Ectodermal cell (in vitro differentiated cells): Measurements from ENCODE around the gene FKBP9.
A peak's percentile ranks its signal among the peaks of the same experiment; 100 is the strongest.
"Not testable (repeated sequence)": the region's sequence is repeated elsewhere in the genome, so short reads cannot be mapped to it uniquely, and the experiment has no call there.

Experiments
- H3K27ac ChIP-seq: 2 replicates; pipeline ENCODE4 v1.7.0; 2013; ENCODE audit warnings: mild to moderate bottlenecking, low read depth, low read length; ENCODE audit not compliant: insufficient read depth, poor library complexity, severe bottlenecking
- H3K27me3 ChIP-seq: 2 replicates; pipeline ENCODE4 v1.7.0; 2013; ENCODE audit warnings: mild to moderate bottlenecking, low read length; ENCODE audit not compliant: insufficient read depth, control insufficient read depth, poor library complexity, severe bottlenecking
- H3K36me3 ChIP-seq: one replicate; pipeline ENCODE4 v1.7.0; 2013; ENCODE audit warnings: low read length; ENCODE audit not compliant: control insufficient read depth, insufficient read depth
- H3K4me1 ChIP-seq: one replicate; pipeline ENCODE4 v1.7.0; 2013; ENCODE audit warnings: low read length; ENCODE audit not compliant: control insufficient read depth, insufficient read depth
- H3K4me3 ChIP-seq: 2 replicates; pipeline ENCODE4 v1.7.0; 2013; ENCODE audit warnings: low read depth, low read length, control low read depth; ENCODE audit not compliant: insufficient read depth
- H3K9me3 ChIP-seq: 2 replicates; pipeline ENCODE4 v1.7.0; 2013; ENCODE audit warnings: mild to moderate bottlenecking, low read length, moderate library complexity; ENCODE audit not compliant: control insufficient read depth
- WGBS, 2 experiments: methylation state at CpG; one replicate each; pipeline ENCODE4 v1.1.7; 2013; ENCODE audit warnings: missing lambda C conversion rate in 2 of 2; 5-methylcytosine and 5-hydroxymethylcytosine counted together

Gene FKBP9

DNA sequence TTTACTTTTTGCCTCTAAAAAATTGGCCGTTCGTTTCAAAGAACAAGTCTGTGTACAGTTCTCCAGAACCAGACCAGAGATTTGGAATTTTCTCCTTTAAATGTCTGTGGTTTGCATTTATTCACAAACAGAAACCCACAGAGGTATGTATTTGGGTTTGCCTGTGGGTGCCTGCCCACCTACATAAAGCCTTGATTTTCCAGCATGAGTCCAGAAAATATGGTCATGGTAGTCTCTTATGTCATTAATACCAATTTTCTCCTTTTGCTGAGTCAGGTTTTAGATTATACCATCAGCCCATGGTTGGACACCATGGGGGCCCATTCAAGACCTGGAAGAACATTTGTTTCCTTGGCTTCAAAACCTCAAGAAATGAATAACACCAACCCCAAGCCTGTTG lies 22.7 kb downstream of the FKBP9 start:
- not testable (repeated sequence) for H3K27me3 ChIP-seq, H3K4me3 ChIP-seq, H3K9me3 ChIP-seq, H3K4me1 ChIP-seq, H3K36me3 ChIP-seq, H3K27ac ChIP-seq
- WGBS, 2 experiments, result no CpG with 5 or more reads among the region's 2 CpGs

- not testable (repeated sequence) for H3K27ac ChIP-seq, H3K36me3 ChIP-seq, H3K27me3 ChIP-seq, H3K4me1 ChIP-seq, H3K9me3 ChIP-seq, H3K4me3 ChIP-seq
- 94 to 100% methylated on average over 5 to 8 of the region's 8 CpGs for WGBS, 2 experiments
Measured at GRCh38 chr7:32988148-32988547, 30.9 kb downstream of the FKBP9 start.

DNA sequence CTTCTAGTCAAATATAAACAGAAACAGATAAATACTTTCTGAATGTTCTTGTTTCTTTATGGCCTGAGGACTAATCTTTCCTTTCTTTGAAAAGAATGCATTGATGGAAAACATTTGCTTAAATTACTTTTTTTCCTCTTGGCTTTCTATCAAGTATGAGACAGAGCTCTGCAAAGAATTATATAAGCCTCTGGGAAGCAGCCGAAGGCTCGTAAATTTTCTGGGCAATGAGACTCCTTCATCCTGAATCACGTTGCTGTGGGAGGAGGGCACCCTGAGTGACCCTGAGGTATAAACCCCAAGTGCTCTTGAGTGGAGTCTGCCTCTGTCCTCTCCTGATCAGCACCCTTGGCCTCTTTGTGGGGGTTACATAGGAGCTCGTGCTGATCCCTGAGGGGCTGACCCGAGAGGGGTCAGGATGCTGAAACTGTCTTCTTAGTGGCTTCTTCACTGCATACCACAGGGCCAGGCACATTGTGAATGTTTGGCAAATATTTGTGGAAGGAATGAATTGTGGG lies 33.9 kb downstream of the FKBP9 start:
- not testable (repeated sequence) for H3K9me3 ChIP-seq, H3K4me1 ChIP-seq, H3K36me3 ChIP-seq, H3K4me3 ChIP-seq, H3K27ac ChIP-seq, H3K27me3 ChIP-seq
- WGBS, 2 experiments, result 74 to 93% methylated on average over 2 to 3 of the region's 5 CpGs

DNA sequence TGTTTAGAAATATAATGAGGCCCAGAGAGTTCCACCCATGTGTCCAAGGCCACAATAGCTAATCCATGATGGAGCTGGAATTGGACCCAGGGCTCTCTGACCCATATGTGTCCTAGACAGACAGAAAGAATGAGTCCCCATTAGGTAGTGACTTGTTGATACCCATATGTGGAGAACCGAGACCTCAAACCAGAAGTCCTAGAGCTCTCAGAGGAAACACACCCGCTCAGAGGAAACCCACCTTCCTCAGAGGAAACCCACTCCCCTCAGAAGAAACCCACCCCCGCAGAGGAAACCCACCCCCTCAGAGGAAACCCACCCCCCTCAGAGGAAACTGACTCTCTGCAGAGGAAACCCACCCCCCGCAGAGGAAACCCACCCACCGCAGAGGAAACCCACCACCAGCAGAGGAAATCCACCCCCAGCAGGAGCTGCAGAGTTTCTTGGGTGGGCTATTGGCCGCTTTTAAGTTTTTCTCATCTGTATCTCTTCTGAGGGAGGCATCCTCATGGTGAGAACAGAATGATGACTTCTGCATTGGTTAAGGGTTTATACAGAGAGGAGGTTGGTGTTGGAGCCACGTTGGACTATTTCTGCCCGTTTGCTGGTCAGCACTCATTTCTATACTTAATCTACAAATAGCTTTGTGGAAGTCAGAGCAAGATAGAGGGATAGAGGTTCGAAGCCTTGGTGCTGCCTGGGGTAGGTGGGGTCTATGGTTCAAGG lies 34.9 kb downstream of the FKBP9 start:
- not testable (repeated sequence) for H3K4me1 ChIP-seq, H3K36me3 ChIP-seq, H3K27me3 ChIP-seq, H3K27ac ChIP-seq, H3K9me3 ChIP-seq, H3K4me3 ChIP-seq
- 92 to 100% methylated on average over 4 to 5 of the region's 9 CpGs for WGBS, 2 experiments

- H3K27ac ChIP-seq, H3K27me3 ChIP-seq, H3K9me3 ChIP-seq, H3K4me1 ChIP-seq, H3K4me3 ChIP-seq, H3K36me3 ChIP-seq: not testable (repeated sequence)
- 88 to 93% methylated on average over 5 to 6 of the region's 6 CpGs for WGBS, 2 experiments
Measured at GRCh38 chr7:32992750-32993149, 35.5 kb downstream of the FKBP9 start.

GRCh38 chr7:32997956-32998355 lies 40.7 kb downstream of the FKBP9 start:
- not testable (repeated sequence) for H3K27me3 ChIP-seq, H3K4me1 ChIP-seq, H3K9me3 ChIP-seq, H3K36me3 ChIP-seq, H3K4me3 ChIP-seq
- 56 to 57% methylated on average over 2 to 3 of the region's 4 CpGs for WGBS, 2 experiments
- peak overlapping the region; percentile 55 for H3K27ac ChIP-seq

DNA sequence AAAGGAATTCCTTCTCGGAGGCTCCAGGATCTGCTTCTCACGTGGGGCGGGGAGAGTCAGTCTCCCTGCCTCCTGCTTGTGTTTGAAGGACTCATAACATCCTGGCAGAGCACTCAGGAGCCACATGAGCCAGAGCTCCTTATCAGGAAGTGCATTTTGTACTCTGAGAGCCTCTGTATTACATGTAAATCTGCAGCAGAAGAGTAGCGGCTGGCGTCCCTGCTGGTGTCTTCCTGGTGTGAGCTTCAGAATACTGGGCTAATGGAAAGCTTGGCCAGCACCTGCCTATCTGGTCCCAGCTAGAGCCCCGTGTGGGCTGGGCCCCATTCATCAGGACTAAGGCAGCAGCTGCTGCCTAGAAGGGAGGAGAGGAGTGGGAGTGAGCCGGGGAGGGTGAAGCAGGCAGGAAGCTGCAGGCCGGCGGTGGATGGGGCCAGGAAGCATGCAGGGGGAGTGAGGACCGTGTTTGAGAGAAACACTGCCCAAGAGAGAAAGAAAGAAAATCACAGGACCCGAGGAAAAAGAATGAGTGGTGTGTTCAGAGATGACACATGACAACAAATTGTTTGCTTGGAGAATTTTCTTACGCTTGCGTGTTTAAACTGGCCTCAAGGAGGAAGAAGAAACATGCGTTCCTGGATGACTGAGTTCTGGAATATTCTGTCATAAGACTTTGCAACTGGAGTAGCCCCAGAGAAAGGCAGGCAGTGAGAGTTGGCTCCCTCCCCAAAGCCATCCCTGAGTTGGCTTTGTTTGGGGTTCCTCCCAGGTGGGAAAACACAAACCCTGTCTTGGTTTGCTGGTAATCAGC lies 41.3 kb downstream of the FKBP9 start:
- H3K27me3 ChIP-seq, H3K4me1 ChIP-seq, H3K9me3 ChIP-seq, H3K4me3 ChIP-seq, H3K36me3 ChIP-seq: not testable (repeated sequence)
- H3K27ac ChIP-seq, result peak overlapping the region; percentile 55
- WGBS, 2 experiments, result 34 to 41% methylated on average over 14 of the region's 14 CpGs

DNA sequence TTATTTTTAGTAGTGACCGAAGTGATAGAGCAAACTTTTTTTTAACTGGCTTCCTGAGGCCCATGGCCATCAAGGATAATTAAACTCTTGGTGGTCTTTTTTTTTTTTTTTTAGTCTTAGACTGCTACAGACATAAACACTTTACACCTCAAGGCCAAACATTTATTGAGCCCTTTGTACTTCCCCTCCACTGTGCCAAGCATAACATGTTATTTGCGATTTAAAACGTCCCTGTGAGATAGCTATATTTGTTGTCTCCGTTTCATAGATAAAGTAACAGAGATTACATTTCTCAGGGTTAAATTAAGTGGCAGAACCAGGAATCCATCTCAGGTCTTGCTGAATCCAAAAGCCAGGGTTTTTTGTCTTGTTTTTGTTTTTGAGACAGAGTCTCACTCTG lies 42.1 kb downstream of the FKBP9 start:
- H3K4me3 ChIP-seq, H3K4me1 ChIP-seq, H3K36me3 ChIP-seq, H3K27me3 ChIP-seq, H3K9me3 ChIP-seq, H3K27ac ChIP-seq: not testable (repeated sequence)
- 89 to 90% methylated on average over 3 to 4 of the region's 4 CpGs for WGBS, 2 experiments

DNA sequence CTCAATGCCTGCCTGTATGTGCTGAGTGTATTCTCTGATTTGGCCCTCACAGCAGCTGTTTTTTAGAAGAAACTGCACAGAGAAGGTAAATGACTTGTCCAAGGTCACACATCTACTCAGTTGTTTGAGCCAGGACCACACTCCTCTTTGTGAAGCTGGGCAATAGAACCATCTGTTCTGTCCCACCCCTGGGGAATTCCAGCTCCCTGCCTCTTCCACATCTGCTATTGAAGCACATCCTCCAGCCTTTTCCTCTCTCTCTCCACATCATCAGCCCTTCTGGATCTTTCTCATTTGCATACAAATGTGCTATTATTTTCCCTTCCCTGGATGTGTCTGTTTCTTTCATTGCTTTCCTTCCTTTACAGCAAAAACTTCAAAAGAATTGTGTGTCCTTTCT lies 45.9 kb downstream of the FKBP9 start:
- not testable (repeated sequence) for H3K27me3 ChIP-seq, H3K27ac ChIP-seq, H3K36me3 ChIP-seq, H3K4me1 ChIP-seq, H3K4me3 ChIP-seq, H3K9me3 ChIP-seq

DNA sequence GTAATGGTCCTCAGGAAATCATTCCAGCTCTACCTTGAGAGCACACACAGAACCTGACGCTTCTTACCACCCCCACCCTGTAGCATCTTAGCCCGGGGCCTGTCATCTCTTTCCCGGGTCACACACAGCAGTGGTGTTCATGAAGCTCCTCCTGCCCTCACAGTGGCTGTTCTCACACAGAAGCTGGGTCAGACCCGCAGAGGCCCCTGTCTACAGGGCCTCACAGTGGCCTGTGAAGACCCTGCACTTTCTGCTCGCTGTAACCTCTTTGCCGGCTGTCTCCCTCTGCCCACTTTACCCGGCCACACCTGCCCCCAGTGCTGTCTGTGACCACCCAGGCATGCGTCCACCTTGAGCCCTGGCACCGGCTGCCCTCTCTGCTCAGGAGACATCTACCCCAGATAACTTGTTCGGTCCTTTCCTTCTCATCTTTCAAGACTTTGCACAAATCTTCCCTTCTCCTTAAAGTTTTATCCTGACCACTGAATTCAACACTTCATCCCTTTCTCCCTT lies 46.9 kb downstream of the FKBP9 start:
- H3K36me3 ChIP-seq, H3K27me3 ChIP-seq, H3K9me3 ChIP-seq, H3K4me3 ChIP-seq, H3K4me1 ChIP-seq, H3K27ac ChIP-seq: not testable (repeated sequence)
- 81 to 84% methylated on average over 10 of the region's 10 CpGs for WGBS, 2 experiments
